PC-3 (cell line): ENCODE data around the gene FASN. TPM values are rescaled to one million over a fixed set of nuclear protein-coding genes. Genes with fewer than 3 reads are reported as not detected.

Experiments used
- ATAC-seq: fragments of 200-7000 bp; cut with Tn5 transposase; 2 replicates; pipeline ENCODE4 v1.9.1; 2020; ENCODE audit warnings: mild to moderate bottlenecking, moderate library complexity
- BruUV-seq: library from RNA; stranded (reverse); fragments of 400-500 nt; replicated peaks from 2 replicates; lab custom pipeline; 2021; lab: Mats Ljungman, UMichigan
- CTCF ChIA-PET: fragments of 300-600 bp; sonication (Branson Sonifier 250); formaldehyde crosslinking; loops from one replicate; lab custom pipeline; 2022; ENCODE audit warnings: antibody characterized with exemption; lab: Charles Lee
- POLR2A ChIA-PET: fragments of 300-600 bp; sonication (Branson Sonifier 250); formaldehyde crosslinking; loops from one replicate; lab custom pipeline; 2022; ENCODE audit warnings: antibody characterized with exemption; ENCODE audit not compliant: unreplicated experiment; lab: Charles Lee
- DNase-seq: peaks from one replicate; pipeline ENCODE4 v3.0.0-alpha.2; 2015
- H2AFZ ChIP-seq: fragments of 300-600 bp; sonication (generic); 2 replicates; pipeline ENCODE4 v1.6.0; 2016; ENCODE audit warnings: antibody characterized with exemption, low read length
- H3F3A ChIP-seq: fragments of 300-600 bp; sonication (generic); one replicate; pipeline ENCODE4 v1.6.0; 2017; ENCODE audit warnings: antibody characterized with exemption, low read length, control low read depth, mild to moderate bottlenecking; ENCODE audit not compliant: unreplicated experiment
- H3K27ac ChIP-seq: fragments of 300-600 bp; sonication (generic); 2 replicates; pipeline ENCODE4 v1.5.1; 2016; ENCODE audit warnings: mild to moderate bottlenecking, low read length
- H3K27me3 ChIP-seq: fragments of 300-600 bp; sonication (generic); 2 replicates; pipeline ENCODE4 v1.6.1; 2016; ENCODE audit warnings: low read length, mixed read lengths
- H3K36me3 ChIP-seq: fragments of 300-600 bp; sonication (generic); 2 replicates; pipeline ENCODE4 v1.6.1; 2016; ENCODE audit warnings: low read depth, mixed run types, low read length, mixed read lengths
- H3K4me1 ChIP-seq: fragments of 300-600 bp; sonication (generic); 2 replicates; pipeline ENCODE4 v1.5.1; 2016; ENCODE audit warnings: low read length; ENCODE audit not compliant: insufficient read depth
- H3K4me2 ChIP-seq: fragments of 300-600 bp; sonication (generic); 2 replicates; pipeline ENCODE4 v1.6.0; 2016; ENCODE audit warnings: low read length
- H3K4me3 ChIP-seq: fragments of 300-600 bp; sonication (generic); 2 replicates; pipeline ENCODE4 v1.5.1; 2016; ENCODE audit warnings: mild to moderate bottlenecking, low read length, mixed read lengths
- H3K79me2 ChIP-seq: fragments of 300-600 bp; sonication (generic); 2 replicates; pipeline ENCODE4 v1.6.1; 2017; ENCODE audit warnings: low read length, mixed read lengths
- H3K9ac ChIP-seq: fragments of 300-600 bp; sonication (generic); 2 replicates; pipeline ENCODE4 v1.6.0; 2016; ENCODE audit warnings: mild to moderate bottlenecking, low read length
- H3K9me2 ChIP-seq: fragments of 300-600 bp; sonication (generic); replicated peaks from 2 replicates; pipeline ENCODE4 v1.6.1; 2016; ENCODE audit warnings: mixed run types, low read length, mixed read lengths
- H3K9me3 ChIP-seq: fragments of 300-600 bp; sonication (generic); 2 replicates; pipeline ENCODE4 v1.6.1; 2016; ENCODE audit warnings: low read length, mixed read lengths
- H4K20me1 ChIP-seq: fragments of 300-600 bp; sonication (generic); 2 replicates; pipeline ENCODE4 v1.6.1; 2016; ENCODE audit warnings: low read length, mixed read lengths
- EZH2 ChIP-seq: fragments of 300-600 bp; sonication (generic); IDR thresholded peaks from one replicate; pipeline ENCODE4 v1.6.1; 2017; ENCODE audit warnings: antibody characterized with exemption, mild to moderate bottlenecking, low read length; ENCODE audit not compliant: unreplicated experiment
- EZH2phosphoT487 ChIP-seq: fragments of 300-600 bp; sonication (generic); IDR thresholded peaks from 2 replicates; pipeline ENCODE4 v1.6.1; 2018; ENCODE audit warnings: mild to moderate bottlenecking, antibody characterized with exemption, low read length, borderline replicate concordance
- intact Hi-C: fragments of 100-400 bp; cut with micrococcal nuclease; formaldehyde crosslinking; loops from 2 replicates; pipeline ENCODE4 v1.9.0; 2023
- total RNA-seq: library from RNA; depleted of rRNA; stranded (reverse); fragments of >200 nt; gene quantifications from 2 replicates; pipeline ENCODE4 v1.2.3, GENCODE V29; 2014
- TF ChIP-seq, protein P1 (sequence below): fragments of 300-600 bp; sonication (generic); conservative IDR thresholded peaks from 2 replicates; pipeline ENCODE4 v1.5.1; 2017; ENCODE audit warnings: antibody characterized with exemption, low read depth, mild to moderate bottlenecking, low read length

The FASN gene
- total RNA-seq, 1 experiment from 2014 or later: 269 TPM

DNA sequence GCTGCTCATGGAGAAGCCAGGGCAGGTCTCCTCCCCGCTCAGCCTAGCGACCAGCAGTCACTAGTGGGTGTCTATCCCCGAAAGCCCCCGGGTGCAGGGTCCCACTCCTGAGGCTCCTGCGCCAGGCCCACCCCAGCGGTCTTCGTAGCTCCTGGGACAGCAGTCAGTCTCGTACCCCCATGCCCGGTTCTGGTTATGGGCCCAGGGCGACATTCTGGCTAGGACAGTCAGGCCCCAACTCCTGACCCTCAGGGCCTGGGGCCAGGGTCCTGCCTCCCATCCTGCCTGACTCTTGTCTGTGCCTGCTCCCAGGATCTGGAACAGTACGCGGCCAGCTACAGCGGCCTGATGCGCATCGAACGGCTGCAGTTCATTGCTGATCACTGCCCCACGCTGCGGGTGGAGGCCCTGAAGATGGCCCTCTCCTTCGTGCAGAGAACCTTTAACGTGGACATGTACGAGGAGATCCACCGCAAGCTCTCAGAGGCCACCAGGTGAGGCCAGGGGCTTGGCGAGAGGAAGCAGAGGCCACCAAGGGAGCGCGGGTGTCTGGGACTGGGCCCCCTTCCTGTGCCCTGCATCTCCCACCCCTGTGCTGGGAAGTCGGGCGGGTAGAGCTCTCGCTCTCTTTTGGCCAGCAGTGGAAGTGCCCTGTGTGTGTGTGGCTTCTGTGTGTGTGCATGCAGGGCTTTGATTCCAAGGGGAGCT, 44.3 kb downstream of the FASN start:
- no peak overlapping the region; the same call in 1 of the 2 replicates for H3K4me3 ChIP-seq

GRCh38 chr17:82053130-82053529, 44.9 kb downstream of the FASN start:
- DNase-seq (no peak), ATAC-seq (no peak)
- TSS peak; percentile 22 for BruUV-seq
- Histone ChIP-seq H3K36me3 (peaks cover 21% of the 10 kb centered on the region), H3K27me3 (no peaks in the 10 kb centered on the region), H3K27ac (no peak overlapping the region), H3F3A (no peaks in the 10 kb centered on the region), H3K4me3 (peak overlapping the region; percentile 100), H3K79me2 (peaks cover 28% of the 10 kb centered on the region), H3K9me3 (no peaks in the 10 kb centered on the region), H4K20me1 (no peaks in the 10 kb centered on the region), H3K4me1 (peaks cover 8% of the 10 kb centered on the region; the same call in 1 of the 2 replicates), H2AFZ (no peak overlapping the region), H3K4me2 (peak overlapping the region; percentile 99), H3K9me2 (no peaks in the 10 kb centered on the region), H3K9ac (peak overlapping the region; percentile 92; the same call in 1 of the 2 replicates)
- intact Hi-C loops: no loop called here
- TF ChIP-seq, protein P1, sequence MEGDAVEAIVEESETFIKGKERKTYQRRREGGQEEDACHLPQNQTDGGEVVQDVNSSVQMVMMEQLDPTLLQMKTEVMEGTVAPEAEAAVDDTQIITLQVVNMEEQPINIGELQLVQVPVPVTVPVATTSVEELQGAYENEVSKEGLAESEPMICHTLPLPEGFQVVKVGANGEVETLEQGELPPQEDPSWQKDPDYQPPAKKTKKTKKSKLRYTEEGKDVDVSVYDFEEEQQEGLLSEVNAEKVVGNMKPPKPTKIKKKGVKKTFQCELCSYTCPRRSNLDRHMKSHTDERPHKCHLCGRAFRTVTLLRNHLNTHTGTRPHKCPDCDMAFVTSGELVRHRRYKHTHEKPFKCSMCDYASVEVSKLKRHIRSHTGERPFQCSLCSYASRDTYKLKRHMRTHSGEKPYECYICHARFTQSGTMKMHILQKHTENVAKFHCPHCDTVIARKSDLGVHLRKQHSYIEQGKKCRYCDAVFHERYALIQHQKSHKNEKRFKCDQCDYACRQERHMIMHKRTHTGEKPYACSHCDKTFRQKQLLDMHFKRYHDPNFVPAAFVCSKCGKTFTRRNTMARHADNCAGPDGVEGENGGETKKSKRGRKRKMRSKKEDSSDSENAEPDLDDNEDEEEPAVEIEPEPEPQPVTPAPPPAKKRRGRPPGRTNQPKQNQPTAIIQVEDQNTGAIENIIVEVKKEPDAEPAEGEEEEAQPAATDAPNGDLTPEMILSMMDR: no peak
- TF ChIP-seq EZH2: no peak
- no peak for TF ChIP-seq EZH2phosphoT487
- CTCF ChIA-PET: interaction anchor here (0.7 kb wide), 1 partner anchor 94 kb away, joined by 3 read pairs; no protein-coding TSS in a partner anchor
- POLR2A ChIA-PET: no interaction called here

More for the DNA sequence above, 44.3 kb downstream of the FASN start:
- Histone ChIP-seq H3K9ac (no peak overlapping the region), H3K4me1 (peaks cover 8% of the 10 kb centered on the region; the same call in 1 of the 2 replicates), H3K4me2 (peak overlapping the region; percentile 99), H3F3A (no peaks in the 10 kb centered on the region), H3K27me3 (no peaks in the 10 kb centered on the region), H4K20me1 (no peaks in the 10 kb centered on the region), H3K9me2 (no peaks in the 10 kb centered on the region), H3K27ac (no peak overlapping the region), H2AFZ (no peak overlapping the region), H3K9me3 (no peaks in the 10 kb centered on the region), H3K79me2 (peaks cover 28% of the 10 kb centered on the region), H3K36me3 (peaks cover 26% of the 10 kb centered on the region)
- POLR2A ChIA-PET: no interaction called here
- DNase-seq (no peak), ATAC-seq (no peak)
- BruUV-seq: no TSS peak
- CTCF ChIA-PET: no interaction called here
- TF ChIP-seq EZH2: no peak
- TF ChIP-seq, protein P1: no peak
- TF ChIP-seq EZH2phosphoT487: no peak
- intact Hi-C loops: no loop called here

GRCh38 chr17:82052638-82053059, 45.4 kb downstream of the FASN start:
- intact Hi-C loops: no loop called here
- ChIA-PET CTCF (interaction anchor here (0.7 kb wide), 1 partner anchor 93 kb away, joined by 3 read pairs; no protein-coding TSS in a partner anchor), POLR2A (interaction anchor here (0.7 to 1.0 kb wide), 2 partner anchors 12 to 15 kb away, joined by 3 to 5 read pairs; partner anchors contain the start of gene DCXR)
- peak overlapping the region; percentile 99 for H3K4me2 ChIP-seq
- H3F3A ChIP-seq: no peaks in the 10 kb centered on the region
- no peaks in the 10 kb centered on the region for H4K20me1 ChIP-seq
- H3K4me3 ChIP-seq: peak overlapping the region; percentile 100
- DNase-seq (no peak), ATAC-seq (peak; percentile 3; the same call in 1 of the 2 replicates)
- BruUV-seq: no TSS peak
- no peak for TF ChIP-seq EZH2phosphoT487
- TF ChIP-seq EZH2: no peak
- TF ChIP-seq, protein P1: no peak
- peaks cover 16% of the 10 kb centered on the region for H3K36me3 ChIP-seq
- H3K9ac ChIP-seq: peak overlapping the region; percentile 92
- H3K27me3 ChIP-seq: no peaks in the 10 kb centered on the region
- peaks cover 28% of the 10 kb centered on the region for H3K79me2 ChIP-seq
- no peaks in the 10 kb centered on the region for H3K9me2 ChIP-seq
- no peak overlapping the region for H3K27ac ChIP-seq
- no peak overlapping the region for H2AFZ ChIP-seq
- peaks cover 8% of the 10 kb centered on the region; the same call in 1 of the 2 replicates for H3K4me1 ChIP-seq
- H3K9me3 ChIP-seq: no peaks in the 10 kb centered on the region
